Natural killer cell (primary cell): ENCODE data around the gene NRXN3. TPM values are rescaled to one million over a fixed set of nuclear protein-coding genes. Genes with fewer than 3 reads are reported as not detected.
A peak's percentile ranks its signal among the peaks of the same experiment; 100 is the strongest.

ENCODE experiments used
- ATAC-seq, 3 donors: fragments of 150-1000 bp in 2 of 3; fragments of 200-7000 bp in 1 of 3; cut with Tn5 transposase; 1 replicate in 1 of 3; 2 replicates in 2 of 3; pipeline ENCODE4 v1.10.0; 2021; ENCODE audit warnings: mild to moderate bottlenecking in 2 of 3, moderate library complexity in 2 of 3
- DNase-seq, 2 donors: peaks; one replicate each; pipeline versions ENCODE4 v3.0.0 to v3.0.0-alpha.2; 2013 to 2021; ENCODE audit warnings: mixed read lengths in 1 of 2
- H3K27ac ChIP-seq: one replicate; pipeline ENCODE4 v1.5.1; 2013; ENCODE audit warnings: mild to moderate bottlenecking, low read length
- H3K27me3 ChIP-seq: one replicate; pipeline ENCODE4 v1.6.1; 2013; ENCODE audit warnings: low read length; ENCODE audit not compliant: control insufficient read depth, insufficient read depth
- H3K36me3 ChIP-seq: one replicate; pipeline ENCODE4 v1.6.1; 2013; ENCODE audit warnings: low read length; ENCODE audit not compliant: control insufficient read depth, insufficient read depth
- H3K4me1 ChIP-seq: one replicate; pipeline ENCODE4 v1.6.1; 2013; ENCODE audit warnings: low read length; ENCODE audit not compliant: control insufficient read depth, insufficient read depth
- H3K4me3 ChIP-seq: one replicate; pipeline ENCODE4 v1.5.1; 2013; ENCODE audit warnings: low read length
- H3K9me3 ChIP-seq: one replicate; pipeline ENCODE4 v1.6.1; 2013; ENCODE audit warnings: low read length; ENCODE audit not compliant: control insufficient read depth, insufficient read depth
- H3K27ac Mint-ChIP-seq, 2 donors: one replicate each; pipeline ENCODE4 v1.8.0; 2022; ENCODE audit warnings: mild to moderate bottlenecking in 2 of 2, mixed read lengths in 2 of 2, moderate library complexity in 1 of 2
- H3K27me3 Mint-ChIP-seq, 2 donors: one replicate each; pipeline ENCODE4 v1.8.0; 2022; ENCODE audit warnings: low read depth in 2 of 2, mixed read lengths in 2 of 2
- H3K36me3 Mint-ChIP-seq: one replicate; pipeline ENCODE4 v1.8.0; 2022; ENCODE audit warnings: mixed read lengths
- H3K4me1 Mint-ChIP-seq, 2 donors: one replicate each; pipeline ENCODE4 v1.8.0; 2022; ENCODE audit warnings: mixed read lengths in 2 of 2
- H3K4me3 Mint-ChIP-seq: one replicate; pipeline ENCODE4 v1.8.0; 2022; ENCODE audit warnings: mild to moderate bottlenecking, moderate library complexity, mixed read lengths
- H3K9me3 Mint-ChIP-seq, 2 donors: one replicate each; pipeline ENCODE4 v1.8.0; 2022; ENCODE audit warnings: mixed read lengths in 2 of 2
- WGBS: methylation state at CpG from one replicate; pipeline ENCODE4 v1.1.7; 2013; ENCODE audit warnings: missing lambda C conversion rate; ENCODE audit not compliant: insufficient coverage; 5-methylcytosine and 5-hydroxymethylcytosine counted together
- intact Hi-C: fragments of 100-400 bp; cut with micrococcal nuclease; formaldehyde crosslinking; loops from one replicate; pipeline ENCODE4 v1.14.2; 2022
- total RNA-seq, 4 donors: library from RNA; stranded (reverse); fragments of 120-200 nt in 1 of 4; gene quantifications; one replicate each; pipeline versions ENCODE4 v1.2.3 to v1.2.4, GENCODE V29; 2013 to 2022
- TF ChIP-seq, protein P1 (sequence below): fragments of 200-600 bp; IDR thresholded peaks from one replicate; pipeline ENCODE4 v1.8.0; 2022; ENCODE audit warnings: antibody characterized with exemption

NRXN3 gene
- total RNA-seq, 3 donors from 2014 or later (not counting 1 experiment from before 2014, with no cell fraction given), result not detected

DNA sequence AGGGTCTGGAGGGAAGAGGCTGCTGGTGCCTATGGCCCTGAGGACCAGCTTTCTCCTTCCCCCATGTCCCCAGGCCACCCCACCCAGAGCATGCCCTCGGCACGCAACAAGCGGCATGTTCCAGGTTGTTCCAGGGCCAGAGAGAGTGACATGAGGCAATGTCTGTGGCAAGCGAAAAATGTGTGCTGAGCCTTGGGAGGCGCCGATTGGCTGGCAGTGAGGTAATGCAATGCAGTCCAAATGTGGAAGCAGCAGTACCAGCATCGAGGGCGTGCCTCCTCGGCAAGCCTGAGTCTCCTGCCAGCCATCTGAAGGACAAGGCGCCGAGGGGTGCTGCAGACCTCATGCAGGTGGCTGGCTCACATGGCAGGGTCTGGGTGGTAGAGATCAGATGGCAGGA lies 423.8 kb downstream of the NRXN3 start:
- DNase-seq (no peak), ATAC-seq (no peak)
- Histone ChIP-seq H3K9me3 (no peaks in the 10 kb centered on the region), H3K27ac (no peak overlapping the region), H3K4me3 (no peak overlapping the region), H3K4me1 (no peaks in the 10 kb centered on the region), H3K27me3 (no peaks in the 10 kb centered on the region), H3K36me3 (no peaks in the 10 kb centered on the region)
- TF ChIP-seq, protein P1, sequence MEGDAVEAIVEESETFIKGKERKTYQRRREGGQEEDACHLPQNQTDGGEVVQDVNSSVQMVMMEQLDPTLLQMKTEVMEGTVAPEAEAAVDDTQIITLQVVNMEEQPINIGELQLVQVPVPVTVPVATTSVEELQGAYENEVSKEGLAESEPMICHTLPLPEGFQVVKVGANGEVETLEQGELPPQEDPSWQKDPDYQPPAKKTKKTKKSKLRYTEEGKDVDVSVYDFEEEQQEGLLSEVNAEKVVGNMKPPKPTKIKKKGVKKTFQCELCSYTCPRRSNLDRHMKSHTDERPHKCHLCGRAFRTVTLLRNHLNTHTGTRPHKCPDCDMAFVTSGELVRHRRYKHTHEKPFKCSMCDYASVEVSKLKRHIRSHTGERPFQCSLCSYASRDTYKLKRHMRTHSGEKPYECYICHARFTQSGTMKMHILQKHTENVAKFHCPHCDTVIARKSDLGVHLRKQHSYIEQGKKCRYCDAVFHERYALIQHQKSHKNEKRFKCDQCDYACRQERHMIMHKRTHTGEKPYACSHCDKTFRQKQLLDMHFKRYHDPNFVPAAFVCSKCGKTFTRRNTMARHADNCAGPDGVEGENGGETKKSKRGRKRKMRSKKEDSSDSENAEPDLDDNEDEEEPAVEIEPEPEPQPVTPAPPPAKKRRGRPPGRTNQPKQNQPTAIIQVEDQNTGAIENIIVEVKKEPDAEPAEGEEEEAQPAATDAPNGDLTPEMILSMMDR, result no peak
- Mint-ChIP-seq H3K27ac (no peak overlapping the region), H3K9me3 (no peaks in the 10 kb centered on the region), H3K4me3 (no peak overlapping the region), H3K4me1 (no peaks in the 10 kb centered on the region), H3K36me3 (no peaks in the 10 kb centered on the region), H3K27me3 (no peaks in the 10 kb centered on the region)
- WGBS, result 89% methylated on average over 11 of the region's 11 CpGs
- intact Hi-C loops, result no loop called here

GRCh38 chr14:78595797-78596196 lies 425.6 kb downstream of the NRXN3 start:
- no peaks in the 10 kb centered on the region for H3K36me3 Mint-ChIP-seq
- H3K4me3 Mint-ChIP-seq, result no peak overlapping the region
- Histone ChIP-seq H3K4me3 (no peak overlapping the region), H3K4me1 (no peaks in the 10 kb centered on the region), H3K27ac (no peak overlapping the region), H3K9me3 (no peaks in the 10 kb centered on the region), H3K27me3 (no peaks in the 10 kb centered on the region), H3K36me3 (no peaks in the 10 kb centered on the region)
- H3K4me1 Mint-ChIP-seq, result no peaks in the 10 kb centered on the region
- intact Hi-C loops, result no loop called here
- DNase-seq (no peak), ATAC-seq (no peak)
- H3K27me3 Mint-ChIP-seq, result peaks cover 0 to 4% of the 10 kb centered on the region in 2 donors
- TF ChIP-seq, protein P1, result no peak
- H3K9me3 Mint-ChIP-seq, result no peaks in the 10 kb centered on the region
- 55% methylated on average over 7 of the region's 7 CpGs for WGBS
- H3K27ac Mint-ChIP-seq, result no peak overlapping the region

DNA sequence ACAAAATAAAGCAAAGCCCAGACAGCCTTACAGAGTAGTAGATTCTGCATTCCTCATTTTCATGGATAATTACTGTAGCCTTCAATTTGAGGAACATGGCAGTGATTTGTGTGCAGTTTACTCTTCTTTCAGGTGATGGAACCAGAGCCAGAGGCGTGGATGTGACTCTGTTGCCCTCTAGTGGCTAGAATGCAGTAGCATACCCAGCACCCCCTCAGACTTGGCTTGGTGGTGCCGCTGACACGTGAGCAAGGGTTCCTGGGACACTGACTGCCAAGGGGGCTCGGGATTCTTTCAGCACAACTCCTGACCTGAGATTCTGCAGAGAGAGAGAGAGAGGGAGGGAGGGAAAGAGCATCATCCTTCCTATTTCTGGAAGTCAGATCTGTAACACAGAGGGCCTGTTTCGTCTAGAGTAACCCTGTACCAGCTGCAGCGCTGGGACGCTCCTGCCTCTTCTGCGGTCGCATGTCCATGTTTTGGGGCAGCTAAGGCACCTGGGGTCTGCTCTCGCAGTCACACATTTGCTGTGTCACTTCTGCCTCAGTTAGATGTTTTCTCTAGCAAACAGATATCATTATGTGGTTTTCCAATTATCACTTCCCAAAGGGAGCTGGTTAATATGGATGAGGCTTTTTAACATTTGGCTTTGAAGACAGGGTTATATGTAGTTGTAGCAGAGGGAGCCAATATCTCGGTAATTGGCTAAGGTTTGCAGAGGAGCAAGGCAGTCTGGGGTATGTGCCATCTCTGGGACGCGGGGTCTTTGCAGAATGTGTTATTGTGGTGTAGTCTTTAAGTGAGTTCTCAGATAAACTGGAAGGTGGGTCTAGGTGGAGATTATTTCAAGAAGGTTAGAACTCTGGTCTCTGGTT lies 428.1 kb downstream of the NRXN3 start:
- Mint-ChIP-seq H3K36me3 (no peaks in the 10 kb centered on the region), H3K27me3 (peaks cover 0 to 5% of the 10 kb centered on the region in 2 donors), H3K27ac (no peak overlapping the region), H3K4me1 (no peaks in the 10 kb centered on the region), H3K4me3 (no peak overlapping the region), H3K9me3 (no peaks in the 10 kb centered on the region)
- ATAC-seq (peak; percentile 52 to 87 (median 67)), DNase-seq (peak in 1 of 2 donors; percentile 58)
- intact Hi-C loops, result loop anchor here (1.0 kb wide), 1 partner anchor 736 kb away; no protein-coding TSS in a partner anchor
- no peaks in the 10 kb centered on the region for H3K36me3 ChIP-seq
- no peaks in the 10 kb centered on the region for H3K27me3 ChIP-seq
- no peak overlapping the region for H3K27ac ChIP-seq
- TF ChIP-seq, protein P1, result peak; percentile 56
- no peaks in the 10 kb centered on the region for H3K9me3 ChIP-seq
- H3K4me1 ChIP-seq, result no peaks in the 10 kb centered on the region
- no peak overlapping the region for H3K4me3 ChIP-seq
- 51% methylated on average over 13 of the region's 13 CpGs for WGBS
